GM19438 (cell line): Measurements from ENCODE around the gene PTH2R.
"Not testable (repeated sequence)": the region's sequence is repeated elsewhere in the genome, so short reads cannot be mapped to it uniquely, and the experiment has no call there.

Source experiments
- ATAC-seq: cut with Tn5 transposase; IDR thresholded peaks from one replicate; pipeline ENCODE4 v1.9.1; 2021; ENCODE audit warnings: low read depth; ENCODE audit not compliant: unreplicated experiment

The PTH2R gene

GRCh38 chr2:208535578-208535977 lies 129.0 kb downstream of the PTH2R start:
- ATAC-seq, result not testable (repeated sequence)

- no peak for ATAC-seq
Observed at GRCh38 chr2:208541461-208541988, 134.9 kb downstream of the PTH2R start.

GRCh38 chr2:208541989-208542464 lies 135.4 kb downstream of the PTH2R start:
- ATAC-seq, result no peak

GRCh38 chr2:208542465-208543041 lies 136.0 kb downstream of the PTH2R start:
- no peak for ATAC-seq
